ENCODE data around the gene LENG8.
"Not testable (repeated sequence)": the region's sequence is repeated elsewhere in the genome, so short reads cannot be mapped to it uniquely, and the experiment has no call there.

LENG8 gene

DNA sequence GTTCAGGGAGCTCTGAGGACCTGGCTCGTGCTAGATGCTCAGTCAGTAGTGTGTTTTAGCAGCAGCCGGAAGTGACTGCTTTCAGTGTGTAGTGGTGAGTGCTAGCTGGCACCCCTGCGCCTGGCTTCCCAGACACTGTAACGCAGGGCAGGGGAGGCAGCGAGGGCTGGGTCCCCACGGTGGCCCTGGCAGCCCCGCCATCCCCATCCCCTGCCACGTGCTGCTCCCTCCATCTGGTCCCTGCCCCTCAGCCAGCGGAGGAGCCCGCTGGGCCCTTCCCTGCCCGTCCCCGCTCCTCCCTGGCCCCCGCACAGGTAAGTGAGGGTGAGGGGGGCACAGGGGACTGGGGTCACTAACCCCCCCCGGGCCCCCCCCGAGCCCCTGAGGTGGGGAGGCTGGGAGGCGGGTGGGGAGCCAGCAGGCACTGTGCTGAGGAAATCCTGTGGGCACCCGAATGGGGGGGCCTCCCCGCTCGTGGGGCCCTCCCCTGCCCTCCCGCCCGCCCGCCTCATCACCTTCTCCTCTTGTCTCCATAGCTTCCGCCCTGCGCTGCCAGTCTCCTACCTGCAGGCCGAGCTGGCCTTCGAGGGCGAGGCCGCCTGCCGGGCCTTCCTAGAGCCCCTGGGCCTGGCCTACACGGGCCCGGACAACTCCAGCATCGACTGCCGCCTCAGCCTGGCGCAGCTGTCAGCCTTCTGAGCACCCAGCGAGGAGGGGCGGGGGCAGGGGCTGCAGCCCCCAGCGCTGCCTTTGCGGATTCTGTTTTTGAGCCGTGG lies 11.4 kb downstream of the LENG8 start:
- no peak for DNase-seq (ENCODE audit: low read depth in 1 of 2, low spot score in 1 of 2)

DNA sequence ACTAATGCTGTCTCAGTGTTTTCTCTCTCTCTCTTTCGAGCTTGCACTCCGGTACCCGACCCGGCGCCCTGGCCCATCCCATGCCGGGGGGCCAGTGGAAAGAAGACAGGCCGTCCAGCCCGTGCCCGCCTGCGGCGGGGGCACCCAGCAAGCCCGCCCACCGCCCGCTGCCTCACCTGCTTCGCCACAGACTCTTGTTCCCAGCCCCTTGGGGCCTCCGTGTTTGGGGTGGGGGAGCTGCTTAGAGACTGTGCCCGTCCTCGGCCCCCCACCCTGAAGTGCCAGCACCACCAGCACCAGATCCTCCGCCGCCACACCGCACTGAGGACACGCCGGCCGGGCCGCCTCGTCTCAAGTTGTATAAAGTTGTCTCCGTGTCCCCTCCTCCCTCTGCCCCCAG lies 12.2 kb downstream of the LENG8 start:
- no peak for DNase-seq (ENCODE audit: low read depth in 1 of 2, low spot score in 1 of 2)

DNA sequence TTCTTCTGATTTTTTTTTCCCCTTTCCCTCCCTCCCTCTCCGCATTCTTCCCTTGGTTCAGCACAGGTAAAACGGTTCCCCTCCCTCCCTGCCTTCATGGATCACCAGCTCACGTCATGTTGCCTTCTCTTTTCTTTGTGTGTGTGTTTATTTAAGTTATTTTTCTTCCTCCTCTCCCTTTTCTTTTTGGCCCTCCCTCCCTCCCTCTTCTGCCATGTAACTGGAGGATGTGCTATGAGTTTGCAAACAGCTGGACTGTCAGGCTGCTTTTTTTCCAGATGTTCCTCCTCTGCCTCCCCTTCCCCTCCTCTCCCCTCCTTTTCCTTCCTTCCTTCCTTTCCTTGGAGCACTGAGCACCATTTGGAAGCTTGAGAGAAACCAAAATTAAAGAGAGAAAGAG lies 12.6 kb downstream of the LENG8 start:
- no peak for DNase-seq (ENCODE audit: low read depth in 1 of 2, low spot score in 1 of 2)

DNA sequence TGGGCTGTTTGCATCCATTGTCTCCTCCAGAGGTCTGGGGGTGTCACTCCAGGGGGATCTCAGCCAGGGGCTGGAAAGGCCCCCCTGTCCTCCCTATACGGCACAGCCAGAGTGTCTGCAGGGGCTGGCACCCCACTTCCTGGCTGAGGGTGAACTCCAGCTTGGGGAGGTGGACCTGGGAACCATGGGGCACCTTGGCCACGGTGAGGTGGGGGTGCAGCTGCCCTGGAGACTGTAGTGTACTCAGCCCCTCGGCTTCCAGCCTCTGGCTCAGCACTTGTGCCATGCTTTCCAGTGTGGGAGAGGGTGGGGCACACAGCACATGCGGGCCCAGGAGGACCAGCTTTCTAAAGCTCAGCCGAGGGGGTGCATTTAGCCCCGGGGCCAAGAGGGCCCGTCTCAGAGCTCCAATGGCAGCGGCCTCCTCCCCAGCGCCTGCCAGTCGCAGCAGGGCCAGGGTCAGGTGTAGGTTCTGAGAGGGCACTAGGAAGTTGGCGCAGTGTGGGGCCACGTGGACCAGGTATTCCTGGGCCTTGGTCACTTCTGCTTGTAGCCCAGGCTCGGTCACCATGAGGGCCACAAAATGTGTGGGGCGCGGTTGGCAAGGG lies 13.2 kb downstream of the LENG8 start:
- DNase-seq (ENCODE audit: low read depth in 1 of 2, low spot score in 1 of 2), result no peak

DNA sequence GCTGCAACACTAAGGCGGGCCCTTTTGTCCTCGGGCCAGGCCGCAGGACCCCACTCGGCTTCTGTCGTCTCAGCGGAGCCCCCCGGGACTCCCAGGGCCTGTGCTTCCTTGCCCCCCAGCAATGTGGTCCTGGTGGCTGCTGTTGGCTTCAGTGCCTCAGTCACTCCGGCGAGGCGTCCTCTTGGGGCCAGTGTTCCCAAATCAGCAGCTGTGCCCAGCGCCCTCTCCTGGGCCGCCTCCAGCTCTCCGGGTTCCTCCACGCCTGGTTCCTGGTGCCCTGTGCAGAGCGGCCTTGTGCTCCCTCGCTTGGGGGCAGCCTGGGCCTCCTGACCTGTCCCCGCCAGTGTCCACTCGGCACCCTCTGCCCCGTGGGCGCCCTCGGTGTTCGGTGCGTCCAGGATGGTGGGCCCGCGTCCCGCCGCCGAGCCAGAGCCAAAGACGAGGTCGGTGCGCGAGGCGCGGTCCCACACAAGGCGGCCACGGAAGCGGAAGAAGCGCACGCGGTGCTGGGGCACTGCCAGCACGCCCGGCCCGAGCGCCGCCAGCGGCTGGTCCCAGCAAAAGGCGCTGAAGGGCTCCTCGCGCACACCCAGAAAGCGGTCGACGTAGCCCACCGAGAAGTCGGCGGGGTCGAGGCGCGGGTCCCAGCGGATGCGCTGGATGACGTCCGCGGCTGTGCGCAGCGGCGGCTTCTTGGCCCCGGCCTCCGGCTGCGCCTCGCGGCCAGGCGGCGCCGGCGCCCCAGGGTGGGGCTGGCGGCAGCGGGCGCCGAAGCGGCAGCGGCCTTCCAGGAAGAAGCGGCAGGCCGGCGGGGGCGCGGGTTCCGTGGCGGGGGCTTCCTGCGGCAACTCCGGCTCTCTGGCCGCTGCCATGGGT lies 13.9 kb downstream of the LENG8 start:
- peak; percentile 41 to 57 for DNase-seq (ENCODE audit: low read depth in 1 of 2, low spot score in 1 of 2)

DNA sequence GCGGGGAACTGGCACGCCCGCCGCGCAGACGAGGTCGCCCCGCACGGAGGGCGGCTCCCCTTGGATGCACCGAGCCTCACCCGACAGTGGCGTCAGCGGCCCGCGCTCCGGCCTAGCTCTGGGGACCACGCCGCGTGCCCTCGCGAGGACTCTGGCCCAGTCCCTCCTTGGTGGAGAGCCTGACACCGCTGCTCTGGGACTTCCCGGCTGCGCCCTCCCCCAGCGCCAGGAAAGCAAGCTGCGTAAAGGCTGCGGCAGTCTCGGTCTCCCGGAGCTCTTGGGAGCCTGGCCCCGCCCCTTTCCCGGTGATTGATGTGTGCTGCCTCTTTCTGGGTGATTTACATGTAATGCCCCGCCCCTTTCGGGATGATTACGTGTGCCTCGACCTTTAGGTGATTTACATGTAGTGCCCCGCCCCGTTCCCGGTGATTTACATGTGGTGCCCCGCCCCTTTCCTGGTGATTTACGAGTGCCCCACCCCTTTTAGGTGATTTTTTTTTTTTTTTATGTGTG lies 14.6 kb downstream of the LENG8 start, which contains the start of gene LENG9:
TSS of gene LENG9 (minus strand) at position 248 of the 513 bp plus-strand sequence. CDS start 252 bp downstream, outside the sequence.
- DNase-seq (ENCODE audit: low read depth in 1 of 2, low spot score in 1 of 2), result peak; percentile 80 to 86

DNA sequence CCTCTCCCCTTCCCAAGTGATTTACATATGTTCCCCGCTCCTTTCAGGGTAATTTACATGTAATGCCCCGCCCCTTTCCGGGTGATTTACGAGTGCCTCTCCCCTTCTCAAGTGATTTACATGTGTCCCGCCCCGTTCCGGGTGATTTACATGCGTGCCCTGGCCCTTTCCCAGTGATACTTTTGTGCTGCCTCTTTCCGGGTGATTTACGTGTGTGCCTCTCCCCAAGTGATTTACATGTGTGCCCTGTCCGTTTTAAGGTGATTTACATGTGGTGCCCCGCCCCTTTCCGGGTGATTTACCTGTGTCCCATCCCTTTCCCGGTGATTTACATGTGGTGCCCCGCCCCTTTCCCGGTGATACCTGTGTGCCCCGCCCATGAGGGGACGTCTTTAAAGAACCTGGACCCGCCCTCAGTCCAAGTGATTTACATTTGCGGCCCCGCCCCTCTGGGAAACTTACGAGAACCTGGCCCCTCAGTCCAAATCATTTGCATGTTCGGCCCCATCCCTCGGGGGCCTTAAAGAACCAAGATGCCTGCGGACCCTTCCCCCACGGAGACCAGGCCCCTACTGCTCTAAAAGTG lies 15.1 kb downstream of the LENG8 start:
- peak in 1 of 2 donors; percentile 60 for DNase-seq (ENCODE audit: low read depth in 1 of 2, low spot score in 1 of 2)

DNA sequence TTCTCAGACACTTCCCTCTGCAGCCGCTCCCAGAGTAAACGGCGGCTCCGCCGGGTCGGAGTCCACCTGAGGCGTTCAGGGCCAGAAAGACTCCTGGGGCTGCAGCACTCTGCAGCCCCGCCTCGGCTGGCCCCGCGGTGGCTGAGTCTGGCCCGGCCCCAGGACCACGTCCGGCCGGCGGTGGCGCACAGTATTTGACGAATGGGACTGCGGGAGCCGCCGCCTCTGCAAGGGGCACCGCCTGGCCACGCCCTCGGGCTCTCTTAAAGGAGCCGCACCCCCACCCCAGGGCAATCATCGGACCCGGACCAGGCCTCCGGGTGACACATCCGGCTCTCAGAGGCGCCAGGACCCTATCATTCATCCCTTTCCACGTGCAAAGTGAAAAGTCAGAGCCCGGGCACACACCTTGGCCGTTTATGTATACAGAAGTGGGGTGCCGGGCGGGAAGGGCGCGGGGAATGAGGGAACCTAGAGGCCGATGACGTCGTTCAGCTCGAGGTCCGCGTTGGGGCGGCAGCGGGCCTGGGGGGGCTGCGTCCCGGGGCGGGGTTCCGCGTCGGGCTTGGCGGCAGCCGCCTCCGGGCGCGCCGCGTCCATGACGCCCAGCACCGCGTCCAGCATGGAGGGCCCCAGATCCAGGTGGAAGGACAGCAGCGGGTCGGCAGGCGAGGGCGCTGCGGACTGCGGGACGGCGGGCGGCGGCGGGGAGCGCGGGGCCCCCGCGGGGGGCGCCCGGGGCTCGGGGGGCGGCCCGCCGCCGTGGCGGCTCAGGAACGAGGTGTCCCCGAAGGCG lies 15.8 kb downstream of the LENG8 start:
- peak; percentile 40 to 59 for DNase-seq (ENCODE audit: low read depth in 1 of 2, low spot score in 1 of 2)

DNA sequence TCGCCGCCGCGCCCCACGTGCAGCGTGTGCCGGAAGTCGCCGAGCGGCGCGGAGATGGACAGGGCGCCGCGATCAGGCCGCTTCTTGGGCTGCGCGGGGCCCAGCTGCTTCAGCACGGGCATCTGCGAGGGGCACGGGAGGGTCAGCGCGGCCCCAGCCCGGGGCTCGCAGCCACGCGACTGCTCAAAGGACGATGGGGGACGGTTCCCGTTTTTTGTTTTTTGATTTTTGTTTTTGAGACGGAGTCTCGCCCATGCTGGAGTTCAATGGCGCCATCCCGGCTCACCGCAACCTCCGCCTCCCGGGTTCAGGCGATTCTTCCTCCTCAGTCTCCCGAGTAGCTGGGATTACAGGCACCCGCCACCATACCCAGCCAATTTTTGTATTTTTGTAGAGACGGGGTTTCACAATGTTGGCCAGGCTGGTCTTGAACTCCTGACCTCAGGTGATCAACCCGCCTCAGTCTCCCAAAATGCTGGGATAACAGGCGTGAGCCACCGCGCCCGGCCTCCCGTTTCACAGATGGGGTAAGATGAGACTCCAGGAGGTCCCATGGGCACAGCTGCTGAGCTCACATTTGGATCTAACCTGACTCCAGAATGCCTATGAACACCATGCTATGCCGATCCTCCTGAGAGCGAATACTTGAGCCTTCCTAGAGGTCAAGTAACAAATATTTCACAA lies 16.6 kb downstream of the LENG8 start:
- DNase-seq (ENCODE audit: low read depth in 1 of 2, low spot score in 1 of 2), result no peak

DNA sequence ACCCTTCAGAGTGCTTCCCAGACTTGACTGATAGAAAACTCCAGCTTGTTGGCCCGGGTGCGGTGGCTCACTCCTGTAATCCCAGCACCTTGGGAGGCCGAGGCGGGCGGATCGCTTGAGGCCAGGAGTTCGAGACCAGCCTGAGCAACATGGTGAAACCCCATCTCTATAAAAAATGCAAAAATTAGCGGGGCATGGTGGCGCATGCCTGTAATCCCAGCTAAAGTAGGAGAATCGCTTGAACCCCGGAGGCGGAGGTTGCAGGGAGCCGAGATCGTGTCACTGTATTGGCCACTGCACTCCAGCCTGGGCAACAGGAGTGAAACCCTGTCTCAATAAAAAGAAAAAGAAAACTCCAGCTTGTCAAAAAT lies 17.1 kb downstream of the LENG8 start:
- DNase-seq (ENCODE audit: low read depth in 1 of 2, low spot score in 1 of 2), result not testable (repeated sequence)

DNA sequence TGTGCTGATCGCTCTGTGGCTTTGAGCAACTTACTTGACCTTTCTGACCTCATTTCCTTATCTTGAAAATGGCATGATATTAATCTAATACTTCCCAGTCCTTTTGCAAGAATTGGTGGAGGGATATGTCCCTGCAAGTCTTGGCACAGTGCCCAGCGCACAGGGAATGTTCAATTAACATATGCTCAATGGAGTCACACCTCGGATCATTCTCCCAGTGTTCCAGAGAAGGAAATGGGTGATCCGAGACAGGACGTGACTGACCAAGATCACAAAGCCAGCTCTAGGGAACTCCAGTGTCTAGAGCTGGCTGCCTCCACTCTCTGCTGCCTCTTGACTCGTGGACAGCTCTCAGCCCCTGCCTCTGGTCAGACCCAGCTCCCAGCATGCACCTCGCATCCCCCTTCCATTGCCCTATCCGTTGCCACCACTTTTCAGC lies 20.5 kb downstream of the LENG8 start:
- no peak for DNase-seq (ENCODE audit: low read depth in 1 of 2, low spot score in 1 of 2)

DNA sequence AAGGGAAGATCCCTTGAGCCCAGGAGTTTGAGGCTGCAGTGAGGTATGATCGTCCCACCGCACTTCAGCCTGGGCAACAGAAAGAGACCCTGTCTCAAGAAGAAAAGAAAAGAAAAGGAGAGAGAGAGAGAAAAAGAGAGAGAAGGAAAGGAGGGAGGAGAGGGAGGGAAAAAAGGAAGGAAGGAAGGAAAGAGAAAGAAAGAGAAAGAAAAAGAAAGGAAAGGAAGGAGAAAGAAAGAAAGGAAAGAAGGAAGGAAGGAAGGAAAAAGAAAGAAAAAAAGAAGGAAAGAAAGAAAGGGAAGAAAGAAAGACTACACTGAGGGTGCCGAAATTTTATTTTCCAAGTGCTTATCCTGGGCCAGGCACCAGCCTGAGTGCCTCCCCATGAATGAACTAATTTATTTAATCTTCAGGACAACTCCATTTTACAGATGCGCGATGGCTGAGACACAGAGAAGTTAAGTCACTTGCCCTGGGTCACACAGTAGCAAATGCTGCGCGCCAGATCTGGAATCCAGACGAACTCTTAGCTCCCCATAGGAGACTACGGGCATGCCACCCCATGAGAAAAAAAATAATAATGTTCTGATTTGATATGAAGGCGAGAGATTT lies 21.4 kb downstream of the LENG8 start:
- no peak for DNase-seq (ENCODE audit: low read depth in 1 of 2, low spot score in 1 of 2)

DNA sequence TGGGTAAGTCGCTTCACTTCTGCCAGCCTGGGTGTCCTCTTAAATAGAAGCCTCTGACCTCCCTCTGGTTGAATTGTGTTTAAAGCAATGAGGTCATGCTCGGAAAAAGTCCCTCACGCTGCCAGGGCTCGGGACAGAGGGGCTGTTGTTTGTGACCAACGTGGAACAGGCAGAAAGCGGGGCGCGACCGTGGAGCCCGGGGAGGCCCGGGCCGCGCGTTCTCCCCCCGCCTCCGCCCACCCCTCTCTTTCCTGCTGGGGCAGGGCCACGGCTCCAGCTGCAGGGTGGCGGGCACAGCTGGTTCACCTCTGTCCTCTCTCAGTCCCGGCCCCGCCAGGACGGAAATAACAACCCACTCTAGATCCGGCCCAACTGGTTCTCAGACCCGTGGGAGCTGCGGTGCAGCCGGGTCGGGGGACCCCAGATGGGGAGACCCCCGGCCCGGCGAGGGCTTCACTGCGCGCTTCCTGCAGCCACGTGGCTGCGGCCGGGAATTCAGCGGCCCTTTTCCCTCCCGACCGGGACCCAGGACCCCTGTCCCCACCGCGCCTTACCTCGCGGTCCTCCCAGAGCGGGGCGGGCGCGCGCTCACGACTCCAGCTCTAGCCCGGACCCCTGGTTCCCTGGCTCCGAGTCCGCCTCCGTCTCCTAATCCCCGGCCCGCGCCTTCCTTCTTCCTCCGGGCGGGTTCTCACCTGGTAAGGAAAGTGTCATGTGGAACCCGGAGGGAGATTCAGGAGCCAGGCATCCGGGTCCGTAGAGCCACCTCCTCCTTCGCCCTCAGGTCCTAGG lies 22.2 kb downstream of the LENG8 start:
- DNase-seq (ENCODE audit: low read depth in 1 of 2, low spot score in 1 of 2), result no peak

DNA sequence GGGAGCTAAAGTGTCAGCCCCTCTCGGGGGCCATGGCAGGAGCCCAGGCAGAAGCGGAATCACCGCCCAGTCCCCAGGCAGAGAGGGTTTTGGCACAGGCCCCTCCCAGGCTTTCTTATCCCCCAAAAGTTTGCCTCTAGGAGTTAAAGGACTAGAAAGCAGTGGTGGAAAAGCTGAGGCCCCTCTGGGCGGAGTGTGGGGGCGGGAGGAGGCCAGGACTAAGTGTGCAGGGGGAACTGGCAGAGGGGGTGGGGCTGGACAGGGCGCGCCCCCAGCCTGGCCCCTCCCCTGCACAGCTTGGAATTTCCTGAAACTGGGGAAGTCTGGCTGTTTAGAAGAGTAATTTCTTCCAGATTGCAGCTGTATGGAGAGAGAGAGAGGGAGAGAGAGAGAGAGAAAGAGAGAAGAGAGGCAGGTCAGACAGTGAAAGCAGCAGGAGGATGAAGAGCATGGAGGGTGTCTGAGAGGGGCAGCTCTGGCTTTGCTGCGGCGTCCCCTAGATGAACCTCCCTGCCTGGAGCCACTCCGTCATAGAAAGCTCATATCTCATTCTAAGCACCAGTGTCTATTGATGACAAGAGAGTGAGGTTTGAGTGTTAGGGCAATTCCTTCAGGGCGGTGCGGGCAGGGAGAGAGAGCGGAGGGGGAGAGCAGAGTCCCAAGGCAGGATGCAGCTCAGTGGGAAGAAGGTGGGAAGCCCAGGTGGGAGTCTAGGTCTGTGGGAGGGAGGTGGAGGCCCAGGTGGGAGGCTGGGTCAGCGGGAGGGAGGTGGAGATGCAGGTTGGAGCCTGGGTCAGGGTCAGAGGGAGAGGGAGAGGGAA lies 24.3 kb downstream of the LENG8 start, which contains the start of gene CDC42EP5:
TSS of gene CDC42EP5 (minus strand) at position 226 of the 821 bp plus-strand sequence. CDS start 7,749 bp downstream, outside the sequence.
- no peak for DNase-seq (ENCODE audit: low read depth in 1 of 2, low spot score in 1 of 2)

DNA sequence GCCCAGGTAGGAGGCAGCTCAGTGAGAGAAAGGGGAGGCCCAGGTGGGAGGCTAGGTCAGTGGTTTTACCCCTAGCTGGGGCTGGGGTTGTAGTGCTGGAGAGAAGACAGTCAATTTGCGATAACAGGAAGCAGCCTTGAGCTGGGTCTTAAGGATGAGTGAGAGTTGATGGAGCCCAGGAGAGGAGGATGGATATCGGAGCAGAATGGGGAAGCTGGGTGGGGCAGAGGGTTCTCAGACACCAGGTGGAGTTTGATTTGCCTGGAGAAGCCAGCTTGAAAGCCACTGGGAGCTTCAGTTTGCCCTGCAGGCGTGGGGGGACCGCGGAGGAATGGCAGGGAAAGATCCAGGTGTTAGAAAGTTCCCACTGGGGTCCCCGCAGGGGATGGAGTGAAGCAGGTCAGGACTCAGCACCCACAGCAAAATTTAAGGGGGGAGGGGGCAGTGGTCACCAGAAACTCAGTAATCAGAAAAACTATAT lies 24.9 kb downstream of the LENG8 start:
- DNase-seq (ENCODE audit: low read depth in 1 of 2, low spot score in 1 of 2), result no peak

DNA sequence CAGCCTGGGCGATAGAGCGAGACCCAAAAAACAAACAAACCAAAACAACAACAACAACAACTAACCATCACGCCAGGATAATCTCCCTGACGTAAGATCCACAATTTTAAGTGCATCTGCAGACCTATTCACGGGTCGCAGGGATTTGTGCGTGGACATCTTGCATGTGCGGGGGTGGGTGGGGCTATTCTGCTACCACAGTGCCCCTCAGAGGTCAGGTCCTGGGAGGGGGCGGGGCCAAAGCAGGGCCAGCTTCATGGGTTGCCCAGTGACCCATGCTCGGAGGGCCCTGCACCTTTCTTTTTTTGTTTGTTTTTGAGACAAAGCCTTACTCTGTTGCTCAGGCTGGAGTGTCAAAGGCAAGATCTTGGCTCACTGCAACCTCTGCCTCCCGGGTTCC lies 26.7 kb downstream of the LENG8 start:
- DNase-seq (ENCODE audit: low read depth in 1 of 2, low spot score in 1 of 2), result no peak

DNA sequence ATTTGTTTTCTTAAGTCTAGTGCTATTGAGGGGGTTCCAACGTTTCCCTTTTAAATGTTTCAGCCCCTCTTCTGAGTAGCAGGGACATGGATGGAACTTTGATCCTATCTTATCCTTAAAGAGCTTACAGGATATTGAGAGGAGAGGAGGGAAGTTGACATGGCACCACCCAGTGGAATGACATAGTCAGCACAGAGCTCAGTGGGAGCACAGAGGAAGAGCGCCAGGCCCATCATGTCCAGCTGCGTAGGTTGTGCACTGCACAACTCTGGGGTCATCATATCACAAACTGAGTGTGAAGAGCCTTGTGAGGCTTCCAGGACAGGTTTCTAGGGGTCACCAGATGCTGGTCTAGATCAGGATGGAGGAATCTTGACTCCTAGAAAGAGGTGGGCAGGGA lies 28.7 kb downstream of the LENG8 start:
- no peak for DNase-seq (ENCODE audit: low read depth in 1 of 2, low spot score in 1 of 2)
